Kidney capillary endothelial cell (primary cell): ENCODE data around the gene STXBP5L.
A peak's percentile ranks its signal among the peaks of the same experiment; 100 is the strongest.
"Not testable (repeated sequence)": the region's sequence is repeated elsewhere in the genome, so short reads cannot be mapped to it uniquely, and the experiment has no call there.

Experiments
- DNase-seq: peaks from one replicate; pipeline ENCODE4 v3.0.0-alpha.2; 2018; ENCODE audit warnings: low spot score

The STXBP5L gene

GRCh38 chr3:120908030-120908794 lies at the start of gene STXBP5L:
Gene STXBP5L, plus strand, starts transcription at chr3:120908205. Its CDS starts 1,374 bp downstream, at chr3:120909579.
- peak; percentile 59 for DNase-seq

- DNase-seq = no peak
These were observed 49.5 kb upstream of the STXBP5L start for GRCh38 chr3:120858521-120858920.

GRCh38 chr3:120864541-120864940 lies 43.5 kb upstream of the STXBP5L start:
- no peak for DNase-seq

- DNase-seq = no peak
These were observed 32.5 kb upstream of the STXBP5L start for GRCh38 chr3:120875507-120875906.

GRCh38 chr3:120875989-120876388 lies 32.0 kb upstream of the STXBP5L start:
- no peak for DNase-seq

GRCh38 chr3:120879411-120879810 lies 28.6 kb upstream of the STXBP5L start:
- no peak for DNase-seq

- no peak for DNase-seq
These were observed 15.1 kb upstream of the STXBP5L start for GRCh38 chr3:120892921-120893320.

GRCh38 chr3:120894316-120895057 lies 13.5 kb upstream of the STXBP5L start:
- DNase-seq = no peak

GRCh38 chr3:120901716-120902115 lies 6.3 kb upstream of the STXBP5L start:
- not testable (repeated sequence) for DNase-seq

- no peak for DNase-seq
These were observed 4.8 kb upstream of the STXBP5L start for GRCh38 chr3:120903221-120903620.

GRCh38 chr3:120907659-120908029 lies 361 bp upstream of the STXBP5L start:
- DNase-seq = no peak

GRCh38 chr3:120908795-120909601 lies 993 bp downstream of the STXBP5L start:
- no peak for DNase-seq

GRCh38 chr3:120909602-120909878 lies 1.5 kb downstream of the STXBP5L start:
- DNase-seq = no peak

GRCh38 chr3:120926146-120926545 lies 18.1 kb downstream of the STXBP5L start:
- DNase-seq = no peak

- DNase-seq = no peak
These were observed 21.0 kb downstream of the STXBP5L start for GRCh38 chr3:120928991-120929390.

- DNase-seq = no peak
These were observed 23.6 kb downstream of the STXBP5L start for GRCh38 chr3:120931593-120931992.

GRCh38 chr3:120956143-120956542 lies 48.1 kb downstream of the STXBP5L start:
- DNase-seq = no peak

- DNase-seq = no peak
These were observed 74.8 kb downstream of the STXBP5L start for GRCh38 chr3:120982608-120983320.

GRCh38 chr3:120983321-120983665 lies 75.3 kb downstream of the STXBP5L start:
- no peak for DNase-seq

- DNase-seq = no peak
These were observed 75.8 kb downstream of the STXBP5L start for GRCh38 chr3:120983841-120984240.

- no peak for DNase-seq
These were observed 77.2 kb downstream of the STXBP5L start for GRCh38 chr3:120985242-120985641.

- DNase-seq = no peak
These were observed 81.0 kb downstream of the STXBP5L start for GRCh38 chr3:120988994-120989393.
